Esophagus muscularis mucosa (tissue), 4 donors: Measurements from ENCODE around the gene MBP.

Experiments
- CTCF ChIP-seq, 3 experiments: fragments of 200-600 bp in 2 of 3; fragments of 450-650 bp in 1 of 3; sonication (generic) in 2 of 3; IDR thresholded peaks; one replicate each; pipeline ENCODE4 v1.5.1; 2017 to 2019; ENCODE audit warnings: antibody characterized with exemption in 3 of 3, mild to moderate bottlenecking in 2 of 3, moderate library complexity in 1 of 3
- EP300 ChIP-seq: sonication (generic); formaldehyde crosslinking; IDR thresholded peaks from one replicate; pipeline ENCODE4 v1.6.1; 2017; ENCODE audit warnings: antibody characterized with exemption
- POLR2A ChIP-seq: fragments of 450-650 bp; IDR thresholded peaks from one replicate; pipeline ENCODE4 v1.6.1; 2017; ENCODE audit warnings: antibody characterized with exemption, moderate library complexity, mild to moderate bottlenecking, low read depth
- POLR2AphosphoS5 ChIP-seq, 2 donors: sonication (generic); formaldehyde crosslinking; IDR thresholded peaks; one replicate each; pipeline ENCODE4 v1.6.1; 2017; ENCODE audit warnings: antibody characterized with exemption in 2 of 2

- TF ChIP-seq CTCF (IDR thresholded peaks at IDR 0.05) (no peak), POLR2AphosphoS5 (IDR thresholded peaks at IDR 0.05) (no peak), EP300 (no peak), POLR2A (no peak)
Measured at GRCh38 chr18:77164763-77165485, 32.3 kb upstream of the MBP start.
